ENCODE measurements around the gene URAD. TPM values are rescaled to one million over a fixed set of nuclear protein-coding genes. Genes with fewer than 3 reads are reported as not detected.

The URAD gene
- total and polyA plus RNA-seq, 12 donors, result not detected

GRCh38 chr13:27970382-27971235, 17.9 kb downstream of the URAD start:
- 8 to 14% (median 10%) methylated on average over 21 to 53 of the region's 53 CpGs for WGBS, 4 donors
- Histone ChIP-seq H3K27ac (no peak overlapping the region), H3K9me3 (replicated peaks in 1 of 3) (no peaks in the 10 kb centered on the region), H3K4me3 (no peak overlapping the region), H3K36me3 (replicated peaks in 1 of 2) (no peaks in the 10 kb centered on the region), H3K27me3 (peaks cover 86% of the 10 kb centered on the region), H3K4me1 (replicated peaks in 1 of 2) (no peaks in the 10 kb centered on the region)
- TF ChIP-seq POLR2A (IDR thresholded peaks at IDR 0.05) (no peak), CTCF (IDR thresholded peaks at IDR 0.05) (no peak)
- DNase-seq, result no peak
- intact Hi-C loops (cut with DNase I), result no loop called here

- no peak for DNase-seq
- H3K36me3 ChIP-seq (replicated peaks in 1 of 2), result no peaks in the 10 kb centered on the region
- H3K4me1 ChIP-seq (replicated peaks in 1 of 2), result no peaks in the 10 kb centered on the region
- no peaks in the 10 kb centered on the region for H3K9me3 ChIP-seq (replicated peaks in 1 of 3)
- no peak overlapping the region for H3K4me3 ChIP-seq
- peaks cover 86% of the 10 kb centered on the region for H3K27me3 ChIP-seq
- intact Hi-C loops (cut with DNase I), result no loop called here
- no peak overlapping the region for H3K27ac ChIP-seq
- no peak for TF ChIP-seq POLR2A (IDR thresholded peaks at IDR 0.05)
- no peak for TF ChIP-seq CTCF (IDR thresholded peaks at IDR 0.05)
- 15 to 24% (median 20%) methylated on average over 7 of the region's 7 CpGs for WGBS, 4 donors
Measured at GRCh38 chr13:27969866-27970229, 18.6 kb downstream of the URAD start.

GRCh38 chr13:27969082-27969865, 19.2 kb downstream of the URAD start, which contains the start of gene CDX2:
Gene CDX2 (minus strand): TSS chr13:27969315. CDS start chr13:27969006, 309 bp downstream.
- H3K4me3 ChIP-seq, result no peak within 1 kb of the TSS
- intact Hi-C loops (cut with DNase I), result no loop called here
- WGBS, 4 donors, result 4 to 8% (median 4%) methylated on average over 22 to 34 of the region's 34 CpGs

More at GRCh38 chr13:27969082-27969865, 19.2 kb downstream of the URAD start, which contains the start of gene CDX2:
- DNase-seq, result no peak
- Histone ChIP-seq H3K36me3 (replicated peaks in 1 of 2) (no peaks in the 10 kb centered on the region), H3K9me3 (replicated peaks in 1 of 3) (no peaks in the 10 kb centered on the region), H3K27ac (no peak within 1 kb of the TSS), H3K27me3 (peaks cover 87% of the 10 kb centered on the region), H3K4me1 (replicated peaks in 1 of 2) (no peaks in the 10 kb centered on the region)
- TF ChIP-seq CTCF (IDR thresholded peaks at IDR 0.05) (no peak), POLR2A (IDR thresholded peaks at IDR 0.05) (no peak)

All from adrenal gland (tissue), 12 donors.